ENCODE results near the gene REC114.

REC114 gene

GRCh38 chr15:73601451-73602445 lies 158.8 kb downstream of the REC114 start:
- H3K27ac ChIP-seq = peak overlapping the region; percentile 25
- in situ Hi-C loops (cut with HindIII; ENCODE audit: low pct_ligation_motif_present, low sequenced_read_pairs) = no loop called here

GRCh38 chr15:73602446-73602843 lies 159.5 kb downstream of the REC114 start:
- no peak for TF ChIP-seq CTCF (IDR thresholded peaks at IDR 0.05; ENCODE audit: low read depth, low read length, missing control alignments)
- H3K27me3 ChIP-seq (replicated peaks) = no peaks in the 10 kb centered on the region
- H3K4me3 ChIP-seq (ENCODE audit: low read depth, low read length) = no peak overlapping the region
- H3K36me3 ChIP-seq (replicated peaks) = no peaks in the 10 kb centered on the region
- in situ Hi-C loops (cut with HindIII; ENCODE audit: low pct_ligation_motif_present, low sequenced_read_pairs) = no loop called here
- H3K27ac ChIP-seq = peak overlapping the region; percentile 25
- DNase-seq = no peak

More at GRCh38 chr15:73601451-73602445, 158.8 kb downstream of the REC114 start:
- TF ChIP-seq CTCF (IDR thresholded peaks at IDR 0.05; ENCODE audit: low read depth, low read length, missing control alignments) = no peak
- Histone ChIP-seq H3K4me3 (ENCODE audit: low read depth, low read length) (no peak overlapping the region), H3K36me3 (replicated peaks) (no peaks in the 10 kb centered on the region), H3K27me3 (replicated peaks) (no peaks in the 10 kb centered on the region)
- peak; percentile 37 for DNase-seq

- no peak for TF ChIP-seq CTCF (IDR thresholded peaks at IDR 0.05; ENCODE audit: low read depth, low read length, missing control alignments)
- H3K36me3 ChIP-seq (replicated peaks) = no peaks in the 10 kb centered on the region
- no peaks in the 10 kb centered on the region for H3K27me3 ChIP-seq (replicated peaks)
- in situ Hi-C loops (cut with HindIII; ENCODE audit: low pct_ligation_motif_present, low sequenced_read_pairs) = no loop called here
- no peak overlapping the region for H3K27ac ChIP-seq
- no peak overlapping the region for H3K4me3 ChIP-seq (ENCODE audit: low read depth, low read length)
- DNase-seq = no peak
Observed at GRCh38 chr15:73602992-73603391, 160.0 kb downstream of the REC114 start.

GRCh38 chr15:73604477-73604876 lies 161.5 kb downstream of the REC114 start:
- in situ Hi-C loops (cut with HindIII; ENCODE audit: low pct_ligation_motif_present, low sequenced_read_pairs) = no loop called here
- TF ChIP-seq CTCF (IDR thresholded peaks at IDR 0.05; ENCODE audit: low read depth, low read length, missing control alignments) = no peak
- Histone ChIP-seq H3K36me3 (replicated peaks) (no peaks in the 10 kb centered on the region), H3K4me3 (ENCODE audit: low read depth, low read length) (no peak overlapping the region), H3K27ac (no peak overlapping the region), H3K27me3 (replicated peaks) (no peaks in the 10 kb centered on the region)
- DNase-seq = no peak

GRCh38 chr15:73605759-73606436 lies 162.9 kb downstream of the REC114 start:
- H3K27me3 ChIP-seq (replicated peaks) = no peaks in the 10 kb centered on the region
- no peak for TF ChIP-seq CTCF (IDR thresholded peaks at IDR 0.05; ENCODE audit: low read depth, low read length, missing control alignments)
- no peak for DNase-seq
- in situ Hi-C loops (cut with HindIII; ENCODE audit: low pct_ligation_motif_present, low sequenced_read_pairs) = no loop called here
- H3K4me3 ChIP-seq (ENCODE audit: low read depth, low read length) = no peak overlapping the region
- no peaks in the 10 kb centered on the region for H3K36me3 ChIP-seq (replicated peaks)
- H3K27ac ChIP-seq = no peak overlapping the region
